K562 treated with DMSO at 1 percent for 4 hours (cell line): ENCODE measurements around the gene MT1A. TPM values are rescaled to one million over a fixed set of nuclear protein-coding genes. Genes with fewer than 3 reads are reported as not detected.

Source experiments
- total RNA-seq: library from RNA; unstranded; fragments of 300-600 nt; gene quantifications from 2 replicates; pipeline ENCODE4 v1.2.3, GENCODE V29; 2022; ENCODE audit not compliant: insufficient read depth

MT1A gene
- total RNA-seq, result not detected in 2 replicates

DNA sequence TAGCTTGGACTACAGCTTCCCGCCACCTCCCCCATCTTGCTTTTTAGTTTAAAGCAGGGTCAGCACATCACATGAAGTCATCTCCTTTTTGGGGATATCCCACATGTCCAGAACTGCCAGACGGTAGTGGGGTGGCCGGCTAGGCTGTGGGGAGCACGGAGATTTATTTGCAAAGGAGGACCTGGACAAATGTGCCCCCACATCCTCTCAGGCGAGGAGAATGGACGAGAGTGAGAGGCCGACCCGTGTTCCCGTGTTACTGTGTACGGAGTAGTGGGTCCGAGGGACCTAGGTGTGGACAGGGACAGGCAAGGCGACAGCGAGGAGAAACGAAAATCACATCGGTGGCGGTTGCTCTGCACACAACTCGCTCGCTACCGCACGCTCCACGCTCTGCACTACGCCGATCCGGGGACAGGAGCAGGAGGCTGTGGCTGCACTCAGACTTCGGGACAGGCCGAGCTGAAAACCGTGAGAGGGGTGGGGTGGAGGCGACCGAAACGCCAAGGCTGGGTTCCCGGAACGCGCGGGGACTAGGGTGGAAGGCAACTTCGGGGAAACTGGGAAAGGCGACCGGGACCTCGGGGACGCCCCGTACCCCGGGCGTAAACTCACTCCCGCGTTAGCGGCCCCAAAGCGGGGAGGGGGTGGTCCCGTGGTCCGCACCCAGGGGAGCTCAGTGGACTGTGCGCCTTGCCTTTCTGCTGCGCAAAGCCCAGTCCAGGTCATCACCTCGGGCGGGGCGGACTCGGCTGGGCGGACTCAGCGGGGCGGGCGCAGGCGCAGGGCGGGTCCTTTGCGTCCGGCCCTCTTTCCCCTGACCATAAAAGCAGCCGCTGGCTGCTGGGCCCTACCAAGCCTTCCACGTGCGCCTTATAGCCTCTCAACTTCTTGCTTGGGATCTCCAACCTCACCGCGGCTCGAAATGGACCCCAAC, at the start of gene MT1A:
MT1A (plus strand) TSS at position 853 of the 937 bp plus-strand sequence; CDS start at position 926, 73 bp downstream.

DNA sequence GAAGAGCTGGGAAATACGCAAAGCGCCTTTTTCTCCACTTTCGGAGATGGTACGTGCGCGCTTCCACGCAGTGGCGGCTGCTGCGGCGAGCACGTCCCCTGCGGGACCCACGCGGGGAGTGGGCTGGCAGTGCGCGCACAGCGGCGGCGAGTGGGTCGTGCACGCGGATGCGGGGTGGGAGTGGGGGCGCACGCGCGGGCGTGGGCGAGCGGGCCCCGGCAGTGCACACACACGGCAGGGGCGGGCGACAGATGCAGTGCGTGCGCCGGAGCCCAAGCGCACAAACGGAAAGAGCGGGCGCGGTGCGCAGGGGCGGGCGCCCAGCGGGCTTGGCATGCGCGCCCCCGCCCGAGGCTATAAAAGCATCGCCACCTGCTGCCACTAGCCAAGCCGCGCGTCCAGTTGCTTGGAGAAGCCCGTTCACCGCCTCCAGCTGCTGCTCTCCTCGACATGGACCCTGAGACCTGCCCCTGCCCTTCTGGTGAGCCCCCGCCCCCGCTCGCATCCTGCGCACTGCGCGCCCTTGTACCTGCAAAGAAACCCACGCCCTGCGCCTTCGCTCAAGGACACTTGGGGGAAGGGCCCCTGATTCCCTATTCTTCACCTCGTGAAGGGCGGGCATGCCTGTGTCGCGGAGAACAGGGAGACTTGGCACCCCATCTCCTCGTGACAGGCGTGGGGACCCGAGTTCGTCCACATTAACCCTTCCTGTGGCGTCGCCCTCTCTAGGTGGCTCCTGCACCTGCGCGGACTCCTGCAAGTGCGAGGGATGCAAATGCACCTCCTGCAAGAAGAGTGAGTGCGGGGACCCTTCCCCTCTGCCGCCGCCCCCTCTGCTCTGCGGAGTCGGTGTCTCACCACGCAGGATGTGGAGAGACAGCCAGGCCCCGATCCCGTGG, 49.1 kb upstream of the MT1A start, which contains the start of gene MT3:
MT3 (plus strand) TSS at position 388 of the 899 bp plus-strand sequence; CDS start at position 451, 63 bp downstream.

DNA sequence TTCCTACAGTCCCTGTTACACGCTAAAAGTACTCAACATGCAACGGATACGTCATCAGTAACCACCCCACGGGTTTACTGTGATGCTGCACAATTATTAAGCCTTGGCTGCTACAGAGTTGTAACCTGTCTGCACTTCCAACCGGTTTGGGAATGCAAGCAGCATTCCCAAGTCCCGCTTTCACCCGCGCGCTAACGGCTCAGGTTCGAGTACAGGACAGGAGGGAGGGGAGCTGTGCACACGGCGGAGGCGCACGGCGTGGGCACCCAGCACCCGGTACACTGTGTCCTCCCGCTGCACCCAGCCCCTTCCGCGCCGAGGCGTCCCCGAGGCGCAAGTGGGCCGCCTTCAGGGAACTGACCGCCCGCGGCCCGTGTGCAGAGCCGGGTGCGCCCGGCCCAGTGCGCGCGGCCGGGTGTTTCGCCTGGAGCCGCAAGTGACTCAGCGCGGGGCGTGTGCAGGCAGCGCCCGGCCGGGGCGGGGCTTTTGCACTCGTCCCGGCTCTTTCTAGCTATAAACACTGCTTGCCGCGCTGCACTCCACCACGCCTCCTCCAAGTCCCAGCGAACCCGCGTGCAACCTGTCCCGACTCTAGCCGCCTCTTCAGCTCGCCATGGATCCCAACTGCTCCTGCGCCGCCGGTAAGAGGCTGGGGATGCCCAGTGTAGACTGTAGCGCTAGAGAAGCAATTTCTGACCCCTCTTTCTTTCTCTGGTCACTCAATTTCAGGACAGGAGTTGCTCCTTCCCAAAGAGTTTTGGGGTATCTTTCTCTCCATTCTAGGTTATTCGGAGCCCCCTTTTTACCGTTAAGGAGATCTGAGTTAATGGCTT, 30.2 kb upstream of the MT1A start, which contains the start of gene MT2A:
MT2A (plus strand) TSS at position 542 of the 833 bp plus-strand sequence; CDS start at position 614, 72 bp downstream.

DNA sequence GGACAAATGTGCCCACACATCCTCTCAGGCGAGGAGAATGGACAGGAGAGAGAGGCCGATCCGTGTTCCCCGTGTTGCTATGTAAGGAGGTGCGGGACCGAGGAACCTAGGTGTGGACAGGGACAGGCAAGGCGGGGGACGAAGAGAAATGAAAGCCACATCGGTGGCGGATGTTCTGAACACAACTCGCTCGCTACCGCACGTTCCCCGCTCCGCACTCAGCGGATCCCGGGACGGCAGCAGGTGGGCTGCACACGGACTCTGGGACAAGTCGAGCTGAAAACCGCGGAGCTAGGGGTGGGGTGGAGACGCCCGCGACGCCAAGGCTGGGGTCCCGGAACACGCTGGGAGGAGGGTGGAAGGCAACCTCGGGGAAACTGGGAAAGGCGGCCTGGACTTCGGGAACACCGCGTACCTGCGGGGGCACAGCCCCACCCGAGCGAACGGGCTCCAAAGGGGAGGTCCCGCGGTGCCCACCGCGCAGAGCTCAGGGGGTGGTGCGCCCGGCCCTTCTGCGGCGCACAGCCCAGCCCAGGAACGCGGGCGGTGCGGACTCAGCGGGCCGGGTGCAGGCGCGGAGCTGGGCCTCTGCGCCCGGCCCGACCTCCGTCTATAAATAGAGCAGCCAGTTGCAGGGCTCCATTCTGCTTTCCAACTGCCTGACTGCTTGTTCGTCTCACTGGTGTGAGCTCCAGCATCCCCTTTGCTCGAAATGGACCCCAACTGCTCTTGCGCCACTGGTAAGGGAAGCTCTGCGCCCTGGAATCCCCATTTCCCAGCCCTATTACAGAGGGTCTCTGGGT, 13.1 kb upstream of the MT1A start, which contains the start of gene MT1E:
MT1E (plus strand) TSS at position 642 of the 803 bp plus-strand sequence; CDS start at position 713, 71 bp downstream.

DNA sequence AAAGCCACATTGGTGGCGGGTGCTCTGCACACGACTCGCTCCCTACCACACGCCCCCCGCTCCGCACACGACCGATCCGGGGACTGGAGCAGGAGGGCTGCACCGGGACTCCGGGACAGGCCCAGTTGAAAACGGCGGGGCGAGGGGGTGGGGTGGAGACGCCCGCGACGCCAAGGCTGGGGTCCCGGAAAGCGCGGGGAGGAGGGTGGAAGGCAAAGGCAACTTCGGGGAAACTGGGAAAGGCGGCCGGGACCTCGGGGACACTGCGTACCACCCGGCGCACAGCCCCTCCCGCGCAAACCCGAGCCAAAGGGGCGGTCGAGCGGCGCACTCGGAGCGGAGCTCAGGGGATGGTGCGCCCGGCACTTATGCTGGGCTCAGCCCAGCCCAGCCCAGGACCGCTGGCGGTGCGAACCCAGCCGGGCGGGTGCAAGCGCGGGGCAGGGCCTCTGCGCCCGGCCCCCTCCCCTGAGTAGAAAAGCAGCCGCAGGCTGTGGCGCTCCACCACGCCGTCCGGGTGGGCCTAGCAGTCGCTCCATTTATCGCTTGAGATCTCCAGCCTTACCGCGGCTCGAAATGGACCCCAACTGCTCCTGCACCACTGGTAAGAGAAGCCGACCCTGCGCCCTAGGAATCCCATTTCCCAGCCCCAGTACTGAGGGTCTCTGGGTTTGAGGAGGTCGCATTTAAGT, 6.2 kb upstream of the MT1A start, which contains the start of gene MT1M:
MT1M (plus strand) TSS at position 504 of the 692 bp plus-strand sequence; CDS start at position 577, 73 bp downstream.

DNA sequence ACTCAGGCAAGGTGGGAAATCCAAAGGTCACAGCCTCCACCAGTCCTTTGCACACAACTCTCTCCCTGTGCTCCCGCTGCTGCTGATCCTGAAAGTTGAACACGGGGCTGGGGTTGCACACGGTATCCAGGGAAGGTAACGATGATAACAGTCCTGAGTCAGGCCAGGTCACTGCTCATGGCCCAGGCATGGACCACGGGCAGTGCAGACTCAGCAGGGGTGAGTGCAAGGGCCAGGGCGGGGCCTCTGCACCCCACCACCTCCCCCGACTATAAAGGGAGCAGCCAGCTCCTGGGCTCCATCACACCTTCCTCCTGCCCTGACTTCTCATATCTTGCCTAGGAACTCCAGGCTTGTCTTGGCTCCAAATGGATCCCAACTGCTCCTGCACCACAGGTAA, 13.1 kb downstream of the MT1A start, which contains the start of gene MT1B:
MT1B (plus strand) TSS at position 301 of the 400 bp plus-strand sequence; CDS start at position 369, 68 bp downstream.

DNA sequence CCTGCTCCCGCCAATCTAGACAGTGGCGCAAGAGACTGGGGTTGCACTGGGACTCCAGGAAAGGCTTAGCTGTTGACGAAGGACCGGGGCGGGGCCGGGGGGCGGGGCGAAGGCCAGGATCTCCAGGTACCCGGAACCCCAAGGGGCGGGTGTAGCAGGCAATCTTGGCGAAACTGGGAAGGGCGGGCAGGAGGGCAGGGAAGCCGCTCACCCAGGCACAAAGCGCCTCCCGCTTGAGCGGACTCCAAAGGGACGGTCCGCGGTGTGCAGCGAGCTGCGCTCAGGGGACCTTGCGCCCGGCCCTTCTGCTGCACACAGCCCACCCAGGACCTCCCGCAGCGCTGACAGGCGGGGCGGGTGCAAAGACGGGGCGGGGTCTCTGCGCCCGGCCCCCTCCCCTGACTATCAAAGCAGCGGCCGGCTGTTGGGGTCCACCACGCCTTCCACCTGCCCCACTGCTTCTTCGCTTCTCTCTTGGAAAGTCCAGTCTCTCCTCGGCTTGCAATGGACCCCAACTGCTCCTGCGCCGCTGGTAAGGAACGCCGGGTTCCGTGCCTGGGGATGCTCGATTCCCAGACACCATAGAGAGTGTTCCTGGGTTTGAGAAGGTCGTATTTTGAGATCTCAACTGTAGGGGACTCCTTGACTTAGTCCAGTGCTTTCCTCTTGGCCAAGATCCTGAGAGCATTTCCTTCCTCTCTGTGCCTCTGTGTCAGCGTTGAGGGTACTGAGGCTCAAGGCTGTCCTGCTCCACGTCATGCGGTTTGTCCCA, 19.3 kb downstream of the MT1A start, which contains the start of gene MT1F:
MT1F (plus strand) TSS at position 405 of the 772 bp plus-strand sequence; CDS start at position 505, 100 bp downstream.

DNA sequence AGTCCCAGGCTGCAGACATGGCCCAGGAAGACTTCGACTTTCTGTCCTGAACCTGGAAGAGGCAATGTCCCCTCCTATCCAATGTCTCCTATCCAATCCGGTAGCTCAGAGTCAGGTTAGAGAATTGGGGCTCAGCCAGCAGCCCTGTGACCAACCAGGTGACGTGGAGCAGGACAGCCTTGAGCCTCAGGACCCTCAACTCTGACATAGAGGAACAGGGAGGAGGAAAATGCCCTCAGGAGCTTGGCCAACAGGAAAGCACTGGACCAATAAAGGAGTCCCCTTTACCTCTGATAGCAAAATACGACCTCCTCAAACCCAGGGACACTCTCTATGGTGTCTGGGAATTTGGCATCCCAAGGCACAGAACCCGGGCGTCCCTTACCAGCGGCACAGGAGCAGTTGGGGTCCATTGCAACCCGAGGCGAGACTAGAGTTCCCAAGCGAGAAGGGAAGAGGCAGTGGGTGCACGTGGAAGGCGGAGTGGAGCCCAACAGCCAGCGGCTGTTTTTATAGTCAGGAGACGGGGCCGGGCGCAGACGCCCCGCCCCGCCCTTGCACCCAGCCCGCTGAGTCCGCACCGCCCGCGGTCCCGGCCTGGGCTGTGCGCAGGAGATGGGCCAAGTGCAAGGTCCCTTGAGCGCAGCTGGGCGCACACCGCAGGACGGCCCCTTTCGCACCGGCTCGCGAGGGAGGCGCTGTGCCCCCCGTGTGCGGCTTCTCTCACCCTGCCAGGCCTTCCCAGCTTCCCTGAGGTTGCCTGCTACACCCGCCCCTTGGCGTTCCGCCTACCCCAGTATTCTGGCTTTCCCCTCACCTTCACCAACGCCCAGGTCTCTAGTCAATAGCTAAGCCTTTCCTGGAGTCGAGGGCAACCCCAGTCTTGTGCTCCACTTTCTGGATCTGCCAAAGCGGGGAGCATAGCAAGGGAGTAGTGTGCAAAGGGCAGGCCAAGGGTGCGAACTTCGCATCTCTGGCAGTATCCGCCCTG, 29.4 kb downstream of the MT1A start, which contains the start of gene MT1G:
MT1G (minus strand) TSS at position 485 of the 991 bp plus-strand sequence; CDS start at position 413, 72 bp downstream.

DNA sequence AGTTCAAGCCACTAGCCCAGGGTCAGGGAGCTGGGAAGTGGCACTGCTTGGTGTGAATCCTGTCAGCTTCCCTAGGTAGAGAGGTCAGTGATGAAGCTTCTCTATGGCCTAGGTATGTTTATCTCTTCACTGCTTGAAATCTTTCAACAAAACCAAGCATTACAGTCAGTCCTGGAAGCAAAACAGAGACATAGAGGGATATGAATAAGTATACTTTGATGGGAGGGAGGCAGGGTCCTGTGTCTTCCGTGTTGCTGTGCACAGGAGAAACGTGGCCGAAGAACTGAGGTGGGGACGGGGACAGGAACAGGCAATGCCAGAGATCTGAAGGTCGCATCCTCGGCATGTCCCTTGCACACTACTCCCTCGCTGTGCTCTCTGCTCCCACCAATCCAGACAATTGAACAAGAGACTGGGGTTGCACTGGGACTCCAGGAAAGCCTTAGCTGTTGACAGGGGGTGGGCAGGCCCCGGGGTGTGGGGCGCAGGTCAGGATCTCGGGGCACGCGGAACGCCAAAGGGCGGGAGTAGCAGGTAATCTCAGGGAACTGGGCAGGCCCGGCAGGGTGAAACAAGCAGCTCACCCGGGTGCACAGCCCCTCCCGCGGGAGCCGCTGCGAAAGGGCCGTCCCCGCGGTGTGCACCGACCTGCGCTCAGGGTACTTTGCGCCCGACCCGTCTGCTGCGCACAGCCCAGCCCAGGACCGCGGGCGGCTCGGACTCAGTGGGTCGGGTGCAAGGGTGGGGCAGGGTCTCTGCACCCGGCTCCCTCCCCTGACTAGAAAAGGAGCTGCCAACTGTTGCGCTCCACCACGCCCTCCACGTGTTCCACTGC, 30.8 kb downstream of the MT1A start, which contains the start of gene MT1H:
MT1H (plus strand) TSS at position 810 of the 835 bp plus-strand sequence. CDS start 71 bp downstream, outside the sequence.

DNA sequence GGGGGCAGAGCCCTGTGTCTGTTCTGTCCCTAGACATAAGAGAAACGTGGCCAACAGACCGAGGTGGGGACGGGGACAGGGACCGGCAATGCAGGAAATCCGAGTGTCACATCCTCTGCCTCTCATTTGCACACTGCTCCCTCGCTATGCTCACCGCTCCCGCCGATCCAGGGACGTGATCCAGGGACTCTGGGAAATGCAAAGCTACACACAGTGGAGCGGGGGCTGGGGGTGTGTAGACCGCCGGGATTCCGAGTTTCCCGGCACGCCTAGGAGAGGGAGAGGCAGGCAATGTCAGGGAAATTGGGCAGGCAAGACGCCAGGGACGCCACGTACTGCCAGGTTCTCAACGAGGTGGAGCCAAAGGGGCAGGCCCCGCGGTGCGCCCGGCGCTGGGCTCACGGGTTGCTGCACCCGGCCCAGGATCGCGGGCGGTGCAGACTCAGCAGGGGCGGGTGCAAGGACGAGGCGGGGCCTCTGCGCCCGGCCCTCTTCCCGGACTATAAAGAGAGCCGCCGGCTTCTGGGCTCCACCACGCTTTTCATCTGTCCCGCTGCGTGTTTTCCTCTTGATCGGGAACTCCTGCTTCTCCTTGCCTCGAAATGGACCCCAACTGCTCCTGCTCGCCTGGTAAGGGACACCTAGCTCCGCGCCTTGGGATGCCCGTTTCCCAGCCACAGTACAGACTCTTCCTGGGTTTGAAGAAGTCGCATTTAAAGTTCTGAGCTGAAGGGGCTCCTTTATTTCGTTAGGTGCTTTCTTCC, 43.7 kb downstream of the MT1A start, which contains the start of gene MT1X:
MT1X (plus strand) TSS at position 532 of the 764 bp plus-strand sequence; CDS start at position 603, 71 bp downstream.

Other genes with a start within 250 kb of the MT1A start
- 106 and 107 TPM in 2 replicates for gene AMFR, start 213.1 kb upstream of the MT1A start, total RNA-seq
- 39.5 and 63.7 TPM in 2 replicates for gene NUDT21, start 187.3 kb upstream of the MT1A start, total RNA-seq
- 23.1 and 26.9 TPM in 2 replicates for gene OGFOD1, start 187.1 kb upstream of the MT1A start, total RNA-seq
- 12.4 and 21.7 TPM in 2 replicates for gene BBS2, start 118.6 kb upstream of the MT1A start, total RNA-seq
- not detected in 2 replicates for gene MT4, start 73.6 kb upstream of the MT1A start, total RNA-seq
- gene MT3, start 49.1 kb upstream of the MT1A start, total RNA-seq, result not detected in 2 replicates
- gene MT2A, start 30.1 kb upstream of the MT1A start, total RNA-seq, result 10.0 and 23.8 TPM in 2 replicates
- gene MT1E, start 12.9 kb upstream of the MT1A start, total RNA-seq, result not detected in 2 replicates
- gene MT1M, start 6.0 kb upstream of the MT1A start, total RNA-seq, result not detected in 2 replicates
- gene MT1B, start 13.2 kb downstream of the MT1A start, total RNA-seq, result not detected in 2 replicates
- not detected in 2 replicates for gene MT1F, start 19.3 kb downstream of the MT1A start, total RNA-seq
- not detected in 2 replicates for gene MT1G, start 29.4 kb downstream of the MT1A start, total RNA-seq
- not detected in 2 replicates for gene MT1H, start 31.1 kb downstream of the MT1A start, total RNA-seq
- 12.9 TPM in 1 of 2 replicates, not detected in the other for gene MT1X, start 43.8 kb downstream of the MT1A start, total RNA-seq
- 55.8 and 61.2 TPM in 2 replicates for gene NUP93, start 91.5 kb downstream of the MT1A start, total RNA-seq
- gene SLC12A3, start 226.5 kb downstream of the MT1A start, total RNA-seq, result not detected in 2 replicates